H1 (cell line): Measurements from ENCODE around the gene MED13. TPM values are rescaled to one million over a fixed set of nuclear protein-coding genes. Genes with fewer than 3 reads are reported as not detected.

Experiments used
- CHD1 ChIP-seq: IDR thresholded peaks from 2 replicates; pipeline ENCODE4 v1.6.1; 2012; ENCODE audit warnings: low read depth, low read length, improper control_type of control experiment
- polyA plus RNA-seq, 7 experiments: library from polyadenylated mRNA; depleted of rRNA in 3 of 7; stranded (reverse) in 5 of 7; unstranded in 2 of 7; fragments of >200 nt in 5 of 7; fragments of 200-250 nt in 2 of 7; gene quantifications; 1 replicate in 5 of 7; 2 replicates in 1 of 7; 4 replicates in 1 of 7; pipeline versions ENCODE4 v1.2.1 to v1.2.3, GENCODE V29; 2011 to 2013; ENCODE audit warnings: missing spikeins in 2 of 7, mixed read lengths in 2 of 7
- total RNA-seq: library from RNA; stranded (reverse); fragmentation: NEBNext Ultra II Directional; extraction: Animal tissue kit (Norgen Biotek cat#: 25700); gene quantifications from 2 replicates; pipeline ENCODE4 v1.2.1, GENCODE V29; 2021
- TF ChIP-seq, protein P1 (sequence below): fragments of 300-600 bp; sonication (generic); IDR thresholded peaks from 2 replicates; pipeline ENCODE4 v1.7.1; 2012; ENCODE audit warnings: low read length, moderate library complexity, mild to moderate bottlenecking, inconsistent platforms; ENCODE audit not compliant: insufficient replicate concordance

The MED13 gene
- total and polyA plus RNA-seq, 2 of the 8 experiments (the other 6 are each of a cell fraction or from before 2014, with no cell fraction given) = 11.3 to 44.8 TPM

DNA sequence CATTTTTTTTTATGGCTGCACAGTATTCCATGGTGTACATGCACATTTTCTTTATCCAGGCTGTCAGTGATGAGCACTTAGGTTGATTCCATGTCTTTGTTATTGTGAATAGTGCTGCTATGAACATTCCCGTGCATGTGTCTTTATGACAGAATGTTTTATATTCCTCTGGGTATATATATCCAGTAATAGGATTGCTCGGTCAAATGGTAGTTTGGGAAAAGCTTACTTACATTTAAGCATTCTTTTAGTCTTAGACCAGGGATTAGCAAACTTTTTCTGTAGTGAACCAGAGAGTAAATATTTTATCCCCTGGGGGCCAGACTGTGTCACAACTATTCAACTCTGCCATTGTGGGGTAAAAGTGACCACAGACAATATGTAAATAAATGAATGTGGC, 40.2 kb downstream of the MED13 start (continued):
- TF ChIP-seq, protein P1, sequence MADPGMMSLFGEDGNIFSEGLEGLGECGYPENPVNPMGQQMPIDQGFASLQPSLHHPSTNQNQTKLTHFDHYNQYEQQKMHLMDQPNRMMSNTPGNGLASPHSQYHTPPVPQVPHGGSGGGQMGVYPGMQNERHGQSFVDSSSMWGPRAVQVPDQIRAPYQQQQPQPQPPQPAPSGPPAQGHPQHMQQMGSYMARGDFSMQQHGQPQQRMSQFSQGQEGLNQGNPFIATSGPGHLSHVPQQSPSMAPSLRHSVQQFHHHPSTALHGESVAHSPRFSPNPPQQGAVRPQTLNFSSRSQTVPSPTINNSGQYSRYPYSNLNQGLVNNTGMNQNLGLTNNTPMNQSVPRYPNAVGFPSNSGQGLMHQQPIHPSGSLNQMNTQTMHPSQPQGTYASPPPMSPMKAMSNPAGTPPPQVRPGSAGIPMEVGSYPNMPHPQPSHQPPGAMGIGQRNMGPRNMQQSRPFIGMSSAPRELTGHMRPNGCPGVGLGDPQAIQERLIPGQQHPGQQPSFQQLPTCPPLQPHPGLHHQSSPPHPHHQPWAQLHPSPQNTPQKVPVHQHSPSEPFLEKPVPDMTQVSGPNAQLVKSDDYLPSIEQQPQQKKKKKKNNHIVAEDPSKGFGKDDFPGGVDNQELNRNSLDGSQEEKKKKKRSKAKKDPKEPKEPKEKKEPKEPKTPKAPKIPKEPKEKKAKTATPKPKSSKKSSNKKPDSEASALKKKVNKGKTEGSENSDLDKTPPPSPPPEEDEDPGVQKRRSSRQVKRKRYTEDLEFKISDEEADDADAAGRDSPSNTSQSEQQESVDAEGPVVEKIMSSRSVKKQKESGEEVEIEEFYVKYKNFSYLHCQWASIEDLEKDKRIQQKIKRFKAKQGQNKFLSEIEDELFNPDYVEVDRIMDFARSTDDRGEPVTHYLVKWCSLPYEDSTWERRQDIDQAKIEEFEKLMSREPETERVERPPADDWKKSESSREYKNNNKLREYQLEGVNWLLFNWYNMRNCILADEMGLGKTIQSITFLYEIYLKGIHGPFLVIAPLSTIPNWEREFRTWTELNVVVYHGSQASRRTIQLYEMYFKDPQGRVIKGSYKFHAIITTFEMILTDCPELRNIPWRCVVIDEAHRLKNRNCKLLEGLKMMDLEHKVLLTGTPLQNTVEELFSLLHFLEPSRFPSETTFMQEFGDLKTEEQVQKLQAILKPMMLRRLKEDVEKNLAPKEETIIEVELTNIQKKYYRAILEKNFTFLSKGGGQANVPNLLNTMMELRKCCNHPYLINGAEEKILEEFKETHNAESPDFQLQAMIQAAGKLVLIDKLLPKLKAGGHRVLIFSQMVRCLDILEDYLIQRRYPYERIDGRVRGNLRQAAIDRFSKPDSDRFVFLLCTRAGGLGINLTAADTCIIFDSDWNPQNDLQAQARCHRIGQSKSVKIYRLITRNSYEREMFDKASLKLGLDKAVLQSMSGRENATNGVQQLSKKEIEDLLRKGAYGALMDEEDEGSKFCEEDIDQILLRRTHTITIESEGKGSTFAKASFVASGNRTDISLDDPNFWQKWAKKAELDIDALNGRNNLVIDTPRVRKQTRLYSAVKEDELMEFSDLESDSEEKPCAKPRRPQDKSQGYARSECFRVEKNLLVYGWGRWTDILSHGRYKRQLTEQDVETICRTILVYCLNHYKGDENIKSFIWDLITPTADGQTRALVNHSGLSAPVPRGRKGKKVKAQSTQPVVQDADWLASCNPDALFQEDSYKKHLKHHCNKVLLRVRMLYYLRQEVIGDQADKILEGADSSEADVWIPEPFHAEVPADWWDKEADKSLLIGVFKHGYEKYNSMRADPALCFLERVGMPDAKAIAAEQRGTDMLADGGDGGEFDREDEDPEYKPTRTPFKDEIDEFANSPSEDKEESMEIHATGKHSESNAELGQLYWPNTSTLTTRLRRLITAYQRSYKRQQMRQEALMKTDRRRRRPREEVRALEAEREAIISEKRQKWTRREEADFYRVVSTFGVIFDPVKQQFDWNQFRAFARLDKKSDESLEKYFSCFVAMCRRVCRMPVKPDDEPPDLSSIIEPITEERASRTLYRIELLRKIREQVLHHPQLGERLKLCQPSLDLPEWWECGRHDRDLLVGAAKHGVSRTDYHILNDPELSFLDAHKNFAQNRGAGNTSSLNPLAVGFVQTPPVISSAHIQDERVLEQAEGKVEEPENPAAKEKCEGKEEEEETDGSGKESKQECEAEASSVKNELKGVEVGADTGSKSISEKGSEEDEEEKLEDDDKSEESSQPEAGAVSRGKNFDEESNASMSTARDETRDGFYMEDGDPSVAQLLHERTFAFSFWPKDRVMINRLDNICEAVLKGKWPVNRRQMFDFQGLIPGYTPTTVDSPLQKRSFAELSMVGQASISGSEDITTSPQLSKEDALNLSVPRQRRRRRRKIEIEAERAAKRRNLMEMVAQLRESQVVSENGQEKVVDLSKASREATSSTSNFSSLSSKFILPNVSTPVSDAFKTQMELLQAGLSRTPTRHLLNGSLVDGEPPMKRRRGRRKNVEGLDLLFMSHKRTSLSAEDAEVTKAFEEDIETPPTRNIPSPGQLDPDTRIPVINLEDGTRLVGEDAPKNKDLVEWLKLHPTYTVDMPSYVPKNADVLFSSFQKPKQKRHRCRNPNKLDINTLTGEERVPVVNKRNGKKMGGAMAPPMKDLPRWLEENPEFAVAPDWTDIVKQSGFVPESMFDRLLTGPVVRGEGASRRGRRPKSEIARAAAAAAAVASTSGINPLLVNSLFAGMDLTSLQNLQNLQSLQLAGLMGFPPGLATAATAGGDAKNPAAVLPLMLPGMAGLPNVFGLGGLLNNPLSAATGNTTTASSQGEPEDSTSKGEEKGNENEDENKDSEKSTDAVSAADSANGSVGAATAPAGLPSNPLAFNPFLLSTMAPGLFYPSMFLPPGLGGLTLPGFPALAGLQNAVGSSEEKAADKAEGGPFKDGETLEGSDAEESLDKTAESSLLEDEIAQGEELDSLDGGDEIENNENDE = no peak
- no peak for TF ChIP-seq CHD1
